GM18858 (cell line): Measurements from ENCODE around the gene SBF2.

ENCODE experiments used
- ATAC-seq: cut with Tn5 transposase; IDR thresholded peaks from one replicate; pipeline ENCODE4 v1.9.1; 2021; ENCODE audit not compliant: unreplicated experiment

SBF2 gene

DNA sequence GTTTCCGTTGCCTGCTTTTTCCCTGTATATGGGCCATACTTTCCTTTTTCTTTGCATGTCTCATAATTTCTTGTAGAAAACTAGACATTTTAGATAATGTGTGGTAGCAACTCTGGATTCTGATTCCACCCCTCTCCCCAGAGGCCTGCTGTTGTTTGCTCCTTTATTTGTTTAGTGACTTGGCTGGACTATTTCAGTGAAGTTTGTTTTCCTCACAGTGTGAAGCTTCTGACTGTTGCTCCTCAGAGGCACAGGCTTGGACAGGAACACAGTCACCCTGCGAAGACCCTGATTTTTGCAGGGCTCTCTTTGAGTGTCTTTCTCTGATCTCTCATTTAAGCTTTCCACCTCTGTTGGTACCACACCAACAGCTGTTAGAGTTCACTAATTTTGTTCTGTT lies 557.7 kb downstream of the SBF2 start:
- no peak for ATAC-seq

- ATAC-seq, result no peak
Observed at GRCh38 chr11:9735919-9736318, 558.1 kb downstream of the SBF2 start.

DNA sequence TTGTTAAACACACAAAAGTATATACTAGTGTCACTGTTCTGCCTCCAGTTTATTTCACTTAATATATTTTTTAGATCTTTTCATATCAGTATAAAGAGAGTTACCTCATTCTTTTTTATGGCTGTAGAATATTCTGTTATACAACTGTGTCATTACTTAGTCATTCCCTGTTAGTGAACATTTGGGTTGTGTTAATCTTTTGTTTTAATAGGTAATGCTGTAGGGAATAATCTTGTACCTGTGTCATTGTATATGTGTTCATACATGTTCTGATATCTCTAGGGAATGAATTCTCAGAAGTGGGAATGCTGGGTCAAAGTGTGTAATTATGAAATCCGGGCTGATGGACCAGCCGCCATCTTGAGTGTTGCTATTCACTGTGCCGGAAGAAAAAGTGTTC lies 558.8 kb downstream of the SBF2 start:
- no peak for ATAC-seq

DNA sequence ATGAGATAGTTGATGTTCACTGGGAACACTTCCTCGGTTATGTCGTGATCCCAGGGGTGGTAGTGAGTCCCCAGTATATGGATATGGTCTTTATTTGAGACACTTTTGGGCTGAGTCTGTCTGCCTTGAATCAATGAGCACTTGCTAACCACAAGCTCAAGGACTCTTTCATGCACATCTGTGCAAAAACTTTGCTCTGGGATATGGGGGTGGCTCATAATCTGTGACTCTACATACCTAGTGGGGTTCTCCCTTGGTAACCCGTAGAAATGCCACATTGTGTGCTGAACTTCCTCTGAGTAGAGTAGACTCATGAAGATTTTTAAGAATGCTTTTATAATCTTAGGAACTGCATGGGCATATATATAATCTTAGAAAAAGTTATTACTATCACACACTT lies 560.8 kb downstream of the SBF2 start:
- ATAC-seq, result no peak

DNA sequence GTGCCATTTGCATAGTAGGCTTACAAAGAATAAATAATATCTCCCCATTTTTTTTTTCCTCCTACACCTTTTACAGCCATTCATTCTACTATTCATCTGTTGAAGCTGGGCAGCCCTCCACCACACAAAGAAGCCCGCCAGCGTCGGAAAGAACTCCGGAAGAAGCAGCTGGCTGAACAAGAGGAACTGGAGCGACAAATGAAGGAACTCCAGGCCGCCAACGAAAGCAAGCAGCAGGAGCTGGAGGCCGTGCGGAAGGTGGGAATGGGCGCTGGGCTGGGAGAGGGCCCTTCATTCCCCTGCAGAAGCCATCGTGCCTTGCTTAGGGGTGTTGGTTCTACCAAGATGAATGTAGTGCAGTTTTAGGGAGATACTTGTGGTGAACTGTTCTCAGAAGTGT lies 561.6 kb downstream of the SBF2 start:
- ATAC-seq, result no peak

- no peak for ATAC-seq
Observed at GRCh38 chr11:9731256-9731655, 562.8 kb downstream of the SBF2 start.
